HEK293 (cell line): ENCODE results near the gene PIWIL1.

ENCODE experiments used
- CTCF ChIP-seq: fragments of 450-650 bp; formaldehyde crosslinking; IDR thresholded peaks from 2 replicates; pipeline ENCODE4 v1.5.1; 2016; ENCODE audit warnings: missing biosample characterization, missing genetic modification characterization
- SETDB1 ChIP-seq: IDR thresholded peaks from one replicate; pipeline ENCODE4 v1.6.1; 2017; ENCODE audit warnings: mild to moderate bottlenecking, low read length, moderate library complexity, mixed read lengths; ENCODE audit not compliant: insufficient read length
- ZBTB20 ChIP-seq: fragments of 450-650 bp; formaldehyde crosslinking; IDR thresholded peaks from 2 replicates; pipeline ENCODE4 v1.5.1; 2016; ENCODE audit warnings: missing biosample characterization, missing genetic modification characterization
- ZBTB44 ChIP-seq: fragments of 450-650 bp; IDR thresholded peaks from 2 replicates; pipeline ENCODE4 v1.5.1; 2018; ENCODE audit warnings: missing biosample characterization, mild to moderate bottlenecking, missing genetic modification characterization
- ZNF114 ChIP-seq: fragments of 450-650 bp; formaldehyde crosslinking; IDR thresholded peaks from 2 replicates; pipeline ENCODE4 v1.5.0; 2017; ENCODE audit warnings: missing biosample characterization, missing genetic modification characterization
- ZNF398 ChIP-seq: fragments of 450-650 bp; formaldehyde crosslinking; IDR thresholded peaks from 2 replicates; pipeline ENCODE4 v1.5.1; 2017; ENCODE audit warnings: missing biosample characterization, missing genetic modification characterization

GRCh38 chr12:130401703-130402102 lies 64.0 kb downstream of the PIWIL1 start:
- TF ChIP-seq ZBTB44 (tag by site-specific recombination) (no peak), ZNF114 (tag by site-specific recombination) (no peak), CTCF (tag by site-specific recombination) (0 out of 2 replicates have a peak, but pooled peaks have one; percentile 27), ZNF398 (tag by site-specific recombination) (no peak), ZBTB20 (tag by site-specific recombination) (no peak), SETDB1 (no peak)
